DMS 273 treated with DMSO at 0.1 percent for 48 hours (cell line): Measurements from ENCODE around the gene KRTAP4-1.
"Not testable (repeated sequence)": the region's sequence is repeated elsewhere in the genome, so short reads cannot be mapped to it uniquely, and the experiment has no call there.

ENCODE experiments used
- DNase-seq: peaks from one replicate; lab custom pipeline; 2025; lab: John Stamatoyannopoulos, UW

The KRTAP4-1 gene

DNA sequence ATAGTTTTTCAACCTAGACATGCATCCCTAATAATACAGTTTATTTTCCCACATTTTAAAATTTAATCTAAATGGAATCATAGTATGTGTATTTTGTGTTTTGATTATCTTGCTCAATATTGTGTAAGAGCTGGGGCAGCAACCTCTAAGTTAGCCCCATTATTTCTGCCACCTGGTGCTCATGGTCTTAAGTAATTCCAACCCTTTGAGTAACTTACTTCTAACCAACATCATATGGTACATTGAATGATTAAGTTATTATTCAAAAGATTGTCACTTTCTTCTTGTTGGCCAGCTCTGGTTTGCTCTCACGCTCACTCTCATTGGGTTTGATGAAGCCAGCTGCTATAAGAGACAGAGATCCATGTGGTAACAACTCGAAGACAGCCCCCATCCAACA, 12.8 kb downstream of the KRTAP4-1 start:
- DNase-seq = no peak

- no peak for DNase-seq
These were observed 16.6 kb downstream of the KRTAP4-1 start, which contains the start of gene KRTAP4-3 for GRCh38 chr17:41168121-41168520. TSS of gene KRTAP4-3 (minus strand) at chr17:41168221. CDS start at chr17:41168172, 49 bp downstream.

- DNase-seq = no peak
These were observed 17.1 kb downstream of the KRTAP4-1 start for GRCh38 chr17:41167561-41167960.

GRCh38 chr17:41163828-41164227, 20.9 kb downstream of the KRTAP4-1 start:
- no peak for DNase-seq

DNA sequence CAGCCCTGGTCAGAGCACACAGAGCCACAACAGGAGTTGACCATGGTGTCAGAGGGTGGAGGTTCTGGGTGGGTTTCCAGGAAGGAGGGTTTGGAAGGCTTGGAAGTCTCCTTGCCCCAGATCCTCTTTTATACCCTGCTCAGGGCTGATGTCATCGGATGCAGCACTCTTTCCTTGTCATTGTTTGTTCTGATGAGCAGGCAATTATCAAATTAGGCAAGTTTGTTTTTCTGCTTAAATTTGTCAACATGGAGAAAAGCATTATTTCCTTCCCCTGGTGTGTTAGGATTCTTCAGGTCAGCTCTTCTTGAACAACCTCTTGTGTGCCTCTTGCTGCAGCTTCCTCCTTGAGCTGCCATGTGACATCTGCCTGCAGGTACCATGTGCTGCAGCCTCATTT, 24.1 kb downstream of the KRTAP4-1 start, which contains the start of gene KRTAP4-4:
TSS of gene KRTAP4-4 (minus strand) at position 101 of the 400 bp plus-strand sequence. CDS start at position 44, 57 bp downstream.
- no peak for DNase-seq

GRCh38 chr17:41160190-41160589, 24.5 kb downstream of the KRTAP4-1 start:
- not testable (repeated sequence) for DNase-seq

DNA sequence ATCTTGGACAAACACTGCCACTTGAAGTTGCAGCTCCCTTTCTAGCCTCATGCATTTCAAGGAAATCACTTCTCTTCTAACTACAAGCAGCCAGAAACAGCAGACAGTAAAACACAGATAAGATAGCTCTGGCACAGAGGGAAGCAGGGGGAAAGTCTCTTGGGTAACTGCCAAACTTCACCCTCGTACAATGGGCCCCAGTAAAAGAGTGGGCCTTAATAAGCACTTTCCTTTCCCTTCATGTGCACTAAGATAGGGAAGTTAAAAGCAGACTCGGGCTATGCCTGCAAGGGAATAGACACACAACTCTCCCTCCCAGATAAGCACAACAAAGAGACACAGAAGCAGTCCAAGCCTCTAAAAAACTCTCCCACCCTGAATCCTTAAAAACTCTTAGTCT, 30.9 kb downstream of the KRTAP4-1 start:
- no peak for DNase-seq

DNA sequence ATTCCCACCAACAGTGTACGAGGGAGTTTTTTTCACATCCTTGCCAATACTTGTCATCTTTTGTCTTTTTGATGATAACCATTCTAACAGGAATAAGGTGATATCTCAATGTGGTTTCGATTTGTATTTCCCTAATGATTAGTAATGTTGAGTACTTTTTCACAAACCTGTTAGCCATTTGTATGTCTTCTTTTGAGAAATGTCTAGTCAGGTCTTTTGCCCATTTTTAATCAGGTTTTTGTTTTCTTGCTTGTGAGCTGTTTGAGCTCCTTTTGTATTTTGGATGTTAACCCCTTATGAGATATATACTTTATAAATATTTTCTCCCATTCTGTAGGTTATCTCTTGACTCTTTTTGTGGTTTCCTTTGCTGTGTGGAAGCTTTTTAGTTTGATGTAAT, 33.2 kb downstream of the KRTAP4-1 start:
- DNase-seq = no peak

- DNase-seq = no peak
These were observed 34.7 kb downstream of the KRTAP4-1 start for GRCh38 chr17:41150026-41150425.

GRCh38 chr17:41149652-41149985, 35.1 kb downstream of the KRTAP4-1 start, which contains the start of gene KRTAP4-5:
TSS of gene KRTAP4-5 (minus strand) at chr17:41149825. CDS start at chr17:41149767, 58 bp downstream.
- no peak for DNase-seq

- DNase-seq = not testable (repeated sequence)
These were observed 35.6 kb downstream of the KRTAP4-1 start for GRCh38 chr17:41148971-41149651.

- DNase-seq = no peak
These were observed 37.0 kb downstream of the KRTAP4-1 start for GRCh38 chr17:41147531-41148204.

DNA sequence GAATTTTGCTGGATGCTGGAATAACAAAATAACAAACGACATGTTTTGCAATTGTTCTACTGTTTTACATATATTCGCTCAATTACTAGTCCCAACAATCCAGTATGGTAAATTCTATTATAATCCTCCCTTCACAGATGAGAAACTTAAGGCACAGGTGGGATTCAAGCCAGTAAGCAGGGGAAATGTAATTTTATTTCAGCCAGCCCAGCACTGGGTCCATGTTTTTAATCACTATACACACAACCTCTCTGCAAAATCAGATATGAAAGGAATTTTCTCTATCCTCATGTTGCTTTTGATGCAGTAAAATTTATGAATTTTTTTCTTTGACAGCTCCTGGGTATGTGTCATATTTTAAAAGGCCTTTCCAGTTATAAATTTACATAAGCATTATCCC, 39.5 kb downstream of the KRTAP4-1 start:
- DNase-seq = no peak

- no peak for DNase-seq
These were observed 39.9 kb downstream of the KRTAP4-1 start for GRCh38 chr17:41144846-41145245.

DNA sequence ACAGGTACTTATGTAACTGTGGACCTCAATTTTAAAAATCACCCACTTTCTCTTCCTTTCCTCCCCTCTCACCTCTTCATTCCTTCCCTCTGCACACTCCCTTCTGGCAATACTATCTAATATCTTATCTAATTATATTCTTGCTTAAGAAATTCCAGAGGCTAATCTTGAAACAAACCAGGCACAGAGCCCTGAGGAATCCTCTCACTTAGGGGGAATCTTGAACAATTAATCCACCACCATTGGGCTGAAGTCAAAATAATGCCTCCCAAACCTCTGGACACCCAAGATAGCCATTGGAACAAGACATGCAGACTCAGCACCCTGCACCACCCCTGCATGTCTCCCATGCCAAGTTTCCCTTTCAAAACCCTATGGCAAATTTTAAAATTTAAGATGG, 43.4 kb downstream of the KRTAP4-1 start:
- no peak for DNase-seq

- DNase-seq = no peak
These were observed 44.2 kb downstream of the KRTAP4-1 start, which contains the start of gene KRTAP4-6 for GRCh38 chr17:41140360-41141131. TSS of gene KRTAP4-6 (minus strand) at chr17:41140544. CDS start at chr17:41140487, 57 bp downstream.

GRCh38 chr17:41139865-41140264, 44.8 kb downstream of the KRTAP4-1 start:
- not testable (repeated sequence) for DNase-seq
